NCI-H1417 treated with DMSO at 0.1 percent for 48 hours (cell line): ENCODE results near the gene XRCC1.
"Not testable (repeated sequence)": the region's sequence is repeated elsewhere in the genome, so short reads cannot be mapped to it uniquely, and the experiment has no call there.

Experiments used
- DNase-seq: peaks from one replicate; lab custom pipeline; 2025; lab: John Stamatoyannopoulos, UW

The XRCC1 gene

DNA sequence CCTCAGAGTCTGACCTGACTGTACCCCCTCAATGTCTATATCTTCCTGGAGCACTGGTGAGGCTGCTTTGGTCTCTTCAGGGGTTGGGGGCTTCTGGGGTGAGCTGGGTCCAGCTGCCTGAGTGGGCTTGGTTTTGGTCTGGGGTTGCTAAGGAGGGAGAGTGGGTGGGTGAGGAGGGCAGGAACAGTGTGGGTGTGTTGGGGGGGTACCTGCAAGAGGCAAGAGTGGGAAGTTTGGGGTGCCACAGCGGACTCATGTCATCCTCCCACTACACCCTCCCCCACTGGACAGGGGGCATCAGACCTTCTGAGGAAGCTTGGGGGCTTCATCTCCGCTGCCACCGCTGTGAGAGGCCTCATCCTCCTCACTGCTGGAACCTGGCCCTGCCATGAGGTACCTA, 28.7 kb downstream of the XRCC1 start:
- DNase-seq: no peak

DNA sequence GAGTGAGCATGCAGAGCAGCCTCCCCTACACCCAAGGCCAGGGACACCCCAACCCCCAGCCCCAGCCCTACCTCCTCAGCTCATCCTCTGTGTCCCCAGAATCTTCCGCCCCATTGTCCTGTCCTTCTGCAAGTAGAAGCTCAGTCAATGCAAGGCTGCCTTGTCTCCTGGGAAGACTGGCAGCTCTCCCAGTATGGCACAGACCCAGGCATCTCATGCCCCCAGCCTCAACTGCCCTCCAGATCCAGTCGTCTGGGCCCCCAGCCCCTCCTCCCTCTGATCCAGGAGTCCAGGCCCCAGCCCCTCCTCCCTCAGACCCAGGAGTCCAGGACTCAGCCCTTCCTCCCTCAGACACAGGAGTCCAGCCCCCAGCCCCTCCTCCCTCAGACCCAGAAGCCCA, 29.3 kb downstream of the XRCC1 start:
- no peak for DNase-seq

GRCh38 chr19:43545276-43545675, 30.1 kb downstream of the XRCC1 start:
- DNase-seq: no peak

DNA sequence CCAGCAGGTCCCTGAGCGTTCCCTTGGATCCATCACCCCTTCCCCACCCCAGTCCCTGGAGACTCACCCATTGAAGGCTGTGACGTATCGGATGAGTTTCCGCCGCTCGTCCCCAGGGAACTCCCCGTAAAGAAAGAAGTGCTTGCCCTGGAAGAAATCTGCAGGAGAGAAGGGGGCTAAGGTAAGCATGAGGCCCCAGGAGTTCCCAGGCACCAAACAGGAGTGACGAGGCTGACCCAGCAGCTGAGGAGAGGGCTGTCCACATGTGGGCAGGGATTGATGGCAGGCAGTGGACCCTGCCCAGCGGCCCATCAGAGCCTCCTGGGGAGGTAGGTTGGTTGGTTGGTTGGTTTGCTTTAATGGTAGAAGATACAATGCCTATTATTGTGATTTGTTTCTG, 31.2 kb downstream of the XRCC1 start:
- no peak for DNase-seq

- no peak for DNase-seq
Observed at GRCh38 chr19:43541920-43542650, 33.2 kb downstream of the XRCC1 start.

- DNase-seq: no peak
Observed at GRCh38 chr19:43540381-43540780, 34.9 kb downstream of the XRCC1 start.

GRCh38 chr19:43538922-43539321, 36.4 kb downstream of the XRCC1 start:
- no peak for DNase-seq

DNA sequence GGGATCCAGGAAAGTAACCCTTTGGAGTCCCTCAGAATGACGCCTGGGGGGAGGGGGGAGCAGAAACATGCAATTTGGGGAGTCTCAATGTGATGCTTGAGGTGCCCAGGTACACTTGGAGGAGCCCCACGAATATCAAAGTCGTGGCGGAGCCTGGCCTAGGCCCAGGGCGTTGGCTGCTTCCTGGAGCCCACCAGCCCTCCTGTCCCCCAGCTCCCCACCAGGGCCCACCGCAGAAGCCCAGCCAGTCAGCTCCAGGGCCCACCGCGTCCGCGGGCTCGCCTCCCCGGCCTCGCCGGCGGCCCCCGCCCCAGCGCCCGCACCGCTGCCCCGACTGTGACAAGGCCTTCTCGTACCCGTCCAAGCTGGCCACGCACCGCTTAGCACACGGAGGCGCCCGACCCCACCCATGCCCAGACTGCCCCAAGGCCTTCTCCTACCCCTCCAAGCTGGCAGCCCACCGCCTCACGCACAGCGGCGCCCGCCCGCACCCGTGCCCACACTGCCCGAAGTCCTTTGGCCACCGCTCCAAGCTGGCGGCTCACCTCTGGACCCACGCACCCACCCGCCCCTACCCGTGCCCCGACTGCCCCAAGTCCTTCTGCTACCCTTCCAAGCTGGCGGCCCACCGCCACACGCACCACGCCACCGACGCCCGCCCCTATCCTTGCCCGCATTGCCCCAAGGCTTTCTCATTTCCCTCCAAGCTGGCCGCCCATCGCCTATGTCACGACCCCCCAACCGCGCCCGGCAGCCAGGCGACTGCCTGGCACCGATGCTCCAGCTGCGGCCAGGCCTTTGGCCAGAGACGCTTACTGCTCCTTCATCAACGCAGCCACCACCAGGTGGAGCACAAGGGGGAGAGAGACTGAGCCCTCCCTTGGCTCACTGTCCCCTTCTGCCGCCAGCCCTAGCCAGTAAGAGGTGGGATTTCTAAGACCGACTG, 40.2 kb downstream of the XRCC1 start:
- no peak for DNase-seq

GRCh38 chr19:43534305-43534815, 41.0 kb downstream of the XRCC1 start:
- no peak for DNase-seq

DNA sequence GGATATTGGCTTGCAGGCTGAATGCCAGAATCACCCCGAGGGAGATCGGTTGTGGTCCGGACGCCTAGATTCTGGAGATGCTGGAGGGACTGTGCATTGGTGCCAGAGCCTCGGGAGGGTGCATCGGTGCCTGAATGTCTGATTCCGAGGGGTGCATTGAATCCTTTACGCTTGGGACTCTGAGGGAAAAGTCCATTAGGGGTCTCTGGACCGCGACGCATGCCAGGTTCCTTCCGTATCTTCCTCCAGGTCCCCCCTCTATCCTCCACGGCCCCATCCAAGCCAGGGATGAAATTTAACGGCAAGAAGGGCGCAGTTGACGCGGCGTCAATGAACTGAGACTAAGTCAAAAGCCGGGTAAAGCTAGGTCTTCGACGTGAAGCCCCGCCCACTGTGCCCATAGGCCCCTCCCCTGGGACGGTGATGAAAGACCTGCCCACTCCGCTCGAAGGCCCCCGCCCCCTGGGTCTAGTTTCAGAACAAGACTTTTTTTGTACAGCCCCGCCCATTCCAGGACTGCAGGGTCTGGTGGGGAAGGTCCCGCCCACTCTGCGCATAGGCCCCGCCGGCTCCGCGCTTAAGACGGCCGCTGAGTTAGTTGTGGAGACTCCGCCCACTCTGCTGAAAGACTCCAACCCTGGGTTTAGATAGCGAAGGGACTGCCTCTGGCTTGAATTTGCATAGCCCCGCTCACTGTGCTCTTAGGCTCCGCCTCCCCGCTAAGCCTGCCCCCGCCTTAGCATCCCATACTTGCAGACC, 41.6 kb downstream of the XRCC1 start:
- DNase-seq: no peak

GRCh38 chr19:43532962-43533545, 42.3 kb downstream of the XRCC1 start, which contains the start of gene ZNF575:
Gene ZNF575, plus strand, starts transcription at chr19:43533188. Its CDS starts 1,235 bp downstream, at chr19:43534423.
- DNase-seq: peak; percentile 79

DNA sequence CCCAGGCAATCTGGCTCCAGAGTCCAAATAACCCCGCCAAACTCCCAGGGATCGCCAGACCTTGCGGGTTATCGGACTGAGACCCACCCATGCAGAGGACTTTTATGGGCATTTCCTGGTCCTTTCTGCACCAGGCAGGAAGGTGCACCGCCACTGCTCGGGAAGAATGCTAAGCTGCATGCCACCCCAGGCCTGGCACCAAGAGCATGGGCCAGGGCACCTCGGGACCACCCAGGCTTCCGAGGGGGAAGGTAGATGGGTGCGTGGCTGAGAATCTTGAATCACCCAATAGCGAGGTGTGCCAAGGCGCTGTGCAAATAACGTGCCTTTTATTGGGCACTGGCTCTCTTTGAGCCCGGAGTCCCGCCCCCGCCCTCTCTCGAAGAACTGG, 42.8 kb downstream of the XRCC1 start:
- DNase-seq: no peak

GRCh38 chr19:43527860-43528622, 47.3 kb downstream of the XRCC1 start:
- DNase-seq: no peak

DNA sequence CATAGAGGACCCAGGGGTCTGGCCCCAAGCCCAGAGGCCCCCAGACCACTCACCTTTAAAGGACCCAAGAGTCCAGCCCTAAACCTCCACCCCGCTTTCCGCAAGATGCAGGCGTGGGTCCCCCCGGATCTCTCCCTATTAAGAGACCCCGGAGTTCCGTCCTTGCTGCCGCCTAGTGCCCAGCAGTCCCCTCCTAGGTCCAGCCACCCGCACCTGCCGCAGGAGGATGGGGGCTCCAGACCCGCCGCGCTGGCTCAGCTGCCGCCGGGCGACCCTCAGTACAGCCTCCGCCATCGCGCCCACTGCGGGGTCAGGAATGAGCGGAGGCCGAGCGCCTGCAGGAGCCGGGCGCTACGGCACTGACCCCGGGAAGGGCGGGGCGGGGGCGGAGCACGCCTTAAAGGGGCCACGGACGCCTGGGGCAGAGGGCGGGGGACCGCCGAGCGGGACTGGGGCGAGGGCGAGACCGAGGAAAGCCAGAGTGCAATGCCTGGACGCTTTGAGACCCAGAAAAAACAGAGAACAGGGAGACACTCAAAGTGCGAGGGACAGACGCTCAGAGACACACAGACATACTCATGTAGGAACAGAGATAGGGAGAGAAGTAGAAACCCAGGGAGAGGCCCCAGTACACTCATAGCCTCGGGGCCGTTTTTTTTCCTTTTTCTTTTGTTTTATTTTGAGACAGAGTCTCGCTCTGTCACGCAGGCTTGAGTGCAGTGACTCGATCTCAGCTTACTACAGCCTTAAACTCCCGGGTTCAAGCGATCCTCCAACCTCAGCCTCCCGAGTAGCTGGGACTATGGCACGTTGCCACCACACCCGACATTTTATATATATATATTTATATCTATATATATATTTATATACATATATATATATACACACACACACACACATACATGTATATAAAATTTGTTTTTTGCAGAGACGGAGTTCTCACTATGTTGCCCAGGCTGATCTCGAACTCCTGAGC, 48.2 kb downstream of the XRCC1 start, which contains the start of gene ETHE1:
TSS of gene ETHE1 (minus strand) at position 318 of the 976 bp plus-strand sequence. CDS start at position 294, 24 bp downstream.
- DNase-seq: no peak

DNA sequence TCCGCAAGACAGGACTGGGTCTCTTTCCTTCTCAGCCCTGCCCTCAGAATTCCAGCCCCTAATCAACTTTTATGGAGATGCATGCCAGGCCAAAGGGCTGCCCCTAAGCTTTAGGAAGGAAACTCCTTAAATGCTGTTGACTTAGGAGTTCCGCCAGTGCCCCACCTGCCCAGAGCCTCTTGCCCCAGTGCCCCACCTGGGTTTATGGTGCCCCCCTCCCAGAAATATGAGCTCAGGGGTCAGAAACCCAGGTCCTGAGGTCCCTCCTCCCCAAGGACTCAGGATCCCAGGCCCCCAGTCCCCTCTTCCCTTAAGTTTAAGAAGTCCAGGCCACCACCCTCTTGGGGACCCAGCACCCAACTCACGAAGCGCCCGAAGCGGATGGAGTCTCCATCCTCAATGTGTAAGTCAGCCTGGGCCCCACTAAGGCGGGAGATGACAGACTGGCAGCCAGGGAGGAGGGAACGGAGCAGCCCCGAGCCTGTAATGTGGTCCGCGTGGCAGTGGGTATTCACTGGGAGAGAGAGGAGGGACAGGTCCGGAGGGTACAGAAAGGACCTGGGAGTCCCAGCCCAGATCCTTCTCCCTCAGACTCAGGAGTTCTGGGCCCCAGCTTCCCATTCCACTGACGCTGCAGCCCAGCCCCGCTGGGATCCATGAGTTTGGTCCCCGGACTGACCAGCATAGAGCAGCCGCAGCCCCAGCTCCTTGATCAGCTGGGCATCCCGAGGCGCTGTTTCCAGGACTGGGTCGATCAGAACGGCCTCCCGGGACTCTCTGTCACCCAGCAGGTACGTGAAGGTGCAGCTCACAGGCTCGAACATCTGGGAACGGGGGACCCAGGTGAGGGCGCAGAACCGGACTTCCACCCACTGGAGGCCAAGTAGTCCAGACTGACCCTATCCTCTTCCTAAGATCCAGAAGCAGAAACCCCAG, 49.2 kb downstream of the XRCC1 start:
- DNase-seq: no peak

DNA sequence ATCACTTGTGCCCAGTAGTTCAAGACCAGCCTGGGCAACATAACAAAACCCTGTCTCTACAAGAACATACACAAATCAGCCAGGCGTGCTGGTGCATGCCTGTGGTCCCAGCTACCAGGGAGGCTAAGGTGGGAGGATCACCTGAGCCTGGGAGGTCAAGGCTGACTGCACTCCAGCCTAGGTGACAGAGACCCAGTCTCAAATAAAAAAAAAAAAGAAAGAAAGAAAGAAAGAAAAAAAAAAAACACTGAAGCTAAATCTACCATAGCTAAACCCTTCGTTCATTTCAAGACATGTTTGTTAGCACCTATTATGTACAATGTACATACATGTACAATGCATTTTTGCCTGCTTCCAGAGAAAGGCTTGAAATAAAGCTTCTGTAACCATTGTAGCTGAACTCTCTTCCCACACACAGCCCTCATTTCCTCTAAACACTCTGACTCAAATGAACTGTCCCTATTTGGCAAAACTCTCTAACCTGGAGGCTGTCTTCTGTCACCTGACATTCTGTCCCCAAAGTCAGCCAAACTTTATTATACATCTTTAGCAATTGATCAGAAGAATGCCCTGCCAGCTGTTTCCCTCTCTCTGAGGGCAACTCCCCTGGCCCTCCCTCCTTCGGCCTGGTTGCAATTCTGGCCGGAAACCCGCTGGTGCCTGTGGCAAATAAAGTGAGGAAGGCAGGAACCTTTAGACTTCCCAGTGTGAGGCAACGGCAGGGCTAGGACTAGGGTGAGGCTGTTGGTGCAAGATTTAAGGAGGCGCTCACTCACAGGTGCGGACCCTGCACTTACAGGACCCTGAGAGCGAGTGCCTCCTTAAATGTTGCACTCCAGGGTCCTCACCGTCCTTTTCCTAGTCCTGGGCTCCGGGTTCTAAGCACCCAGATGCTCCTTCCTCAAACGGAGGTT, 50.1 kb downstream of the XRCC1 start:
- no peak for DNase-seq

- DNase-seq: not testable (repeated sequence)
Observed at GRCh38 chr19:43523696-43524095, 51.6 kb downstream of the XRCC1 start.
